Measurements from ENCODE around the gene SIGLEC11. TPM values are rescaled to one million over a fixed set of nuclear protein-coding genes. Genes with fewer than 3 reads are reported as not detected.

Gene SIGLEC11
- total and polyA plus RNA-seq, 2 donors (not counting 3 experiments of a cell fraction or from before 2014, with no cell fraction given): not detected

- no peaks in the 10 kb centered on the region for H3K9me1 ChIP-seq (replicated peaks; ENCODE audit: control insufficient read depth, extremely low read depth, insufficient read depth, low read length)
- H3K4me1 ChIP-seq (ENCODE audit: control insufficient read depth, extremely low read depth, insufficient read depth, low read length): peaks cover 8% of the 10 kb centered on the region
- H3K9me3 ChIP-seq (replicated peaks; ENCODE audit: control insufficient read depth, insufficient read depth, low read length): no peaks in the 10 kb centered on the region
- H3K27me3 ChIP-seq (ENCODE audit: control insufficient read depth in 2 of 2, insufficient read depth in 2 of 2, low read length in 2 of 2): no peaks in the 10 kb centered on the region
- H3K9ac ChIP-seq (replicated peaks; ENCODE audit: extremely low read depth, insufficient read depth, low read length): no peak overlapping the region
- H3K4me3 ChIP-seq (replicated peaks in 1 of 3; ENCODE audit: insufficient read depth in 1 of 3, low read depth in 1 of 3, low read length in 3 of 3): no peak overlapping the region
- ChIA-PET CTCF (no interaction called here), POLR2A (no interaction called here)
- BruUV-seq (replicated peaks): no TSS peak
- H3K27ac ChIP-seq (ENCODE audit: insufficient read depth, low read depth, low read length): no peak overlapping the region
- H3K4me2 ChIP-seq (ENCODE audit: insufficient read depth, low read length): no peak overlapping the region
- no peak for TF ChIP-seq CTCF (IDR thresholded peaks at IDR 0.05; ENCODE audit: extremely low read depth in 1 of 2, insufficient read depth in 1 of 2, low read depth in 1 of 2, low read length in 2 of 2)
- TF ChIP-seq MYC (IDR thresholded peaks at IDR 0.05; ENCODE audit: low read depth, low read length): no peak
- TF ChIP-seq MAX (IDR thresholded peaks at IDR 0.05; ENCODE audit: insufficient read depth, insufficient read length): no peak
- no peak for TF ChIP-seq FOS (IDR thresholded peaks at IDR 0.05; ENCODE audit: borderline replicate concordance, insufficient read depth, low read length)
- no peak for TF ChIP-seq EZH2 (IDR thresholded peaks at IDR 0.05; ENCODE audit: borderline replicate concordance, low read depth, low read length, severe bottlenecking)
- TF ChIP-seq POLR2AphosphoS5 (IDR thresholded peaks at IDR 0.05; ENCODE audit: insufficient read depth, low read depth, low read length): no peak
- TF ChIP-seq JUN (IDR thresholded peaks at IDR 0.05; ENCODE audit: borderline replicate concordance, insufficient read depth, insufficient read length, low read depth): no peak
- TF ChIP-seq POLR2A (IDR thresholded peaks at IDR 0.05; ENCODE audit: low read depth, low read length): no peak
- no peak for TF ChIP-seq GATA2 (IDR thresholded peaks at IDR 0.05; ENCODE audit: insufficient read depth, insufficient read length, low read depth, low read length)
- no peak overlapping the region for H2AFZ ChIP-seq (ENCODE audit: low read depth, low read length)
- no peaks in the 10 kb centered on the region for H3K79me2 ChIP-seq (ENCODE audit: control insufficient read depth, insufficient read depth, low read length)
- H4K20me1 ChIP-seq (replicated peaks; ENCODE audit: control insufficient read depth, extremely low read depth, insufficient read depth, low read length): no peaks in the 10 kb centered on the region
- dilution Hi-C loops (cut with MboI; ENCODE audit: extremely low pct_ligation_motif_present, low sequenced_read_pairs) (no loop called here), intact Hi-C loops (cut with micrococcal nuclease) (no loop called here)
- peaks cover 2 to 44% of the 10 kb centered on the region in 2 experiments for H3K36me3 ChIP-seq (ENCODE audit: control insufficient read depth in 2 of 2, extremely low read depth in 1 of 2, insufficient read depth in 2 of 2, low read length in 2 of 2)
- no peak for DNase-seq (ENCODE audit: low read depth, low spot score)
- no peak for FAIRE-seq
Measured at GRCh38 chr19:50007947-50008346, 47.0 kb upstream of the SIGLEC11 start.

Data from endothelial cell of umbilical vein (primary cell).